Left ventricle myocardium inferior (tissue), 1 donor: ENCODE measurements around the gene TREML4. TPM values are rescaled to one million over a fixed set of nuclear protein-coding genes. Genes with fewer than 3 reads are reported as not detected.

Experiments
- DNase-seq: peaks from one replicate; pipeline ENCODE4 v3.0.0-alpha.2; 2020
- H3K27ac ChIP-seq: fragments of 200-600 bp; replicated peaks from 2 replicates; pipeline ENCODE4 v1.8.0; 2021
- H3K27me3 ChIP-seq: fragments of 200-600 bp; 2 replicates; pipeline ENCODE4 v1.8.0; 2021; ENCODE audit warnings: low read depth
- H3K36me3 ChIP-seq: fragments of 200-600 bp; 2 replicates; pipeline ENCODE4 v1.8.0; 2021
- H3K4me1 ChIP-seq: fragments of 200-600 bp; 2 replicates; pipeline ENCODE4 v1.8.0; 2021
- H3K4me3 ChIP-seq: fragments of 200-600 bp; 2 replicates; pipeline ENCODE4 v1.8.0; 2021; ENCODE audit warnings: mild to moderate bottlenecking, moderate library complexity
- H3K9me3 ChIP-seq: fragments of 200-600 bp; replicated peaks from 2 replicates; pipeline ENCODE4 v1.8.0; 2021
- intact Hi-C: fragments of 100-400 bp; cut with micrococcal nuclease; formaldehyde crosslinking; loops from one replicate; pipeline ENCODE4 v1.11.0; 2022
- total RNA-seq: library from RNA; stranded (reverse); fragmentation: NEBNext Ultra II Directional; extraction: Animal tissue kit (Norgen Biotek cat#: 25700); gene quantifications from one replicate; pipeline ENCODE4 v1.2.1, GENCODE V29; 2021
- TF ChIP-seq, protein P1 (sequence below): fragments of 200-600 bp; IDR thresholded peaks from 2 replicates; pipeline ENCODE4 v1.8.0; 2021; ENCODE audit warnings: antibody characterized with exemption, mild to moderate bottlenecking, borderline replicate concordance
- donor health status: DM: no; HTN: yes; CAD: no; lungs with severe emphysema.

TREML4 gene
- total RNA-seq, 1 donor from 2014 or later = not detected

DNA sequence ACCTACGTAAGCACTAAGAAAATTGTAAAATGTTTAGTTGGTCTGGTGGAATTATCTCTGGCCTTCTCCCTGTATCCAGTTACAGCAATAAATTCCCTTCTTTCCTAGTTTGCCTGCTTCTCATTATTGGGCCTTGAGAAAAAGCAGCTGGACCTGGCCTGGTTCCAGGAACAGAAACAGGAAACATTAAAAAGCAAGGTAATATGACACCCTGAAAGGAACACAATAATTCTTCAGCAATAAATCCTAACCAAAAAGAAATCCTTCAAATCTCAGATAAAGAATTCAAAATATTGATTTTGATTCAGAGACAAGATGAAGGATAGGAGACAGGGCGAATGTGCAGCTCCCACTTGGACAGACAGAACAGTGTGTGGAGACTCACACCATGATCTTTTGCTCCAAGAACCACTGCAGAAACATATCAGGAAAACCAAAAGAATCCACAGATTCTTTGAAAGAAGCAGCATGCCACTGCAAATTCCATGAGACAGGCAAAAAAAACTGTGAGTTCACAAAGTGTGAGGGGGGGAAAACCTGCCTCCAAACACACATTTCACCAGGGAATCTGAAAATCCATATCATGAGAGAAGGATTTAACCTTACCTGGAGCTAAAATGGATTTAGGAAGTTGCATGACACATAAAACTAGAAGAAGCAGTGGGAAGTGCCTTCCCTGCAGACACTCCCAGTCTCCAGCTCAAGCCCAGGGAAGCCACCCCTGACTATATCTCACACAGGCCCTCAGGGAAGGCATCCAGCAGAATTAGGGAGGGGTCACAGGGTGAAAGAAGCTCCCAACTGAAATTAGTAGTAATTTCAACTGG, 29.4 kb downstream of the TREML4 start:
- intact Hi-C loops = no loop called here
- H3K27ac ChIP-seq = no peak overlapping the region
- DNase-seq = no peak

DNA sequence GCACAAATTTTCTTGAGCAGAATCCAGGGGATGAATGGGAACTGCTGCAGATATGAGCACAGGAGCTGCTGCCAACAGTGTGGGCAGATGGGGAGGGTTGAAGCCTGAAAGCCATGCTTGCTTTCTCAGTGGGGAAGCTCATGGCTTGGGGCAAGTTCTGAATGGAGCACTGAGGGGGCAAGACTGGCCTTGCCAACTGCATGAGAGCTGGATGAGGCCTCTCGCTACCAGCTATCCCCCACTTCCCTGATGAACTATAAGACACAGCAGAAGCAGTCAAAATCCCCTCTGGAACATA, 30.0 kb downstream of the TREML4 start:
- intact Hi-C loops = no loop called here
- DNase-seq = no peak
- Histone ChIP-seq H3K36me3 (no peaks in the 10 kb centered on the region), H3K27ac (no peak overlapping the region), H3K4me3 (no peak overlapping the region), H3K27me3 (no peaks in the 10 kb centered on the region), H3K4me1 (peaks cover 4% of the 10 kb centered on the region), H3K9me3 (peaks cover 43% of the 10 kb centered on the region)
- TF ChIP-seq, protein P1, sequence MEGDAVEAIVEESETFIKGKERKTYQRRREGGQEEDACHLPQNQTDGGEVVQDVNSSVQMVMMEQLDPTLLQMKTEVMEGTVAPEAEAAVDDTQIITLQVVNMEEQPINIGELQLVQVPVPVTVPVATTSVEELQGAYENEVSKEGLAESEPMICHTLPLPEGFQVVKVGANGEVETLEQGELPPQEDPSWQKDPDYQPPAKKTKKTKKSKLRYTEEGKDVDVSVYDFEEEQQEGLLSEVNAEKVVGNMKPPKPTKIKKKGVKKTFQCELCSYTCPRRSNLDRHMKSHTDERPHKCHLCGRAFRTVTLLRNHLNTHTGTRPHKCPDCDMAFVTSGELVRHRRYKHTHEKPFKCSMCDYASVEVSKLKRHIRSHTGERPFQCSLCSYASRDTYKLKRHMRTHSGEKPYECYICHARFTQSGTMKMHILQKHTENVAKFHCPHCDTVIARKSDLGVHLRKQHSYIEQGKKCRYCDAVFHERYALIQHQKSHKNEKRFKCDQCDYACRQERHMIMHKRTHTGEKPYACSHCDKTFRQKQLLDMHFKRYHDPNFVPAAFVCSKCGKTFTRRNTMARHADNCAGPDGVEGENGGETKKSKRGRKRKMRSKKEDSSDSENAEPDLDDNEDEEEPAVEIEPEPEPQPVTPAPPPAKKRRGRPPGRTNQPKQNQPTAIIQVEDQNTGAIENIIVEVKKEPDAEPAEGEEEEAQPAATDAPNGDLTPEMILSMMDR = no peak

More for the DNA sequence above, 29.4 kb downstream of the TREML4 start:
- Histone ChIP-seq H3K4me3 (no peak overlapping the region), H3K4me1 (peaks cover 4% of the 10 kb centered on the region), H3K9me3 (peaks cover 37% of the 10 kb centered on the region), H3K36me3 (no peaks in the 10 kb centered on the region), H3K27me3 (peaks cover 5% of the 10 kb centered on the region)
- TF ChIP-seq, protein P1 = no peak

DNA sequence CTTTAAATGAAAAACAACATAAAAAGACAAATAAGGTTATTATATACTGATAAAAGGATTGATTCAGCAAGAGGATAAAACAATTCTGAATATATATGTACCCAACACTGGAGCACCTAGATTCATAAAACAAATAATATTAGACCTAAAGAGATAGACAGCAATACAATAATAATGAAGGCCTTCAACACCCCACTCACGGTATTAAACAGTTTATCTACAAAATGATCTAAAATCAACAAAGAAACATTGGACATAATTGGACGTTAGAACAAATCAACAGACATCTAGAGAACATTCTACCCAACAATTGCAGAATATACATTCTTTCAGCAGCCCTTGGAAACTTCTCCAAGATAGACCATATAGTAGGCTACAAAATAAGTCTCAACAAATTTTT, 34.3 kb downstream of the TREML4 start:
- TF ChIP-seq, protein P1 = no peak
- Histone ChIP-seq H3K9me3 (peaks cover 59% of the 10 kb centered on the region), H3K27ac (no peak overlapping the region), H3K36me3 (no peaks in the 10 kb centered on the region), H3K4me1 (no peaks in the 10 kb centered on the region), H3K4me3 (no peak overlapping the region), H3K27me3 (no peaks in the 10 kb centered on the region)
- no peak for DNase-seq
- intact Hi-C loops = no loop called here

DNA sequence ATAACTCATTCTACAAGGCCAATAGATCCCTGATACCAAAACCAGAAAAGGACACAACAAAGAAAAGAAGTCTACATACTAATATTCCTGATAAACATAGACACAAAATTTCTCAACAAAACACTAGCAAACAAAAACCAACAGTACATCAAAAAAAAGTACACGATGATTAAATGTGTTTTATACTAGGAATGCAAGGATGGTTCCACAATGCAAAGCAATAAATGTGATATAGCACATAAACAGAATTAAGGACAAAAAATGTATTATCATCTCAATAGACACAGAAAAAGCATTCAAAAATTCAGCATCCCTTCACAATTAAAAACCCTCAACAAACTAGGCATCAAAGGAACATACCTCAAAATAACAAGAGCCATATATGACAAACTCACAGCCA, 35.1 kb downstream of the TREML4 start:
- TF ChIP-seq, protein P1 = no peak
- Histone ChIP-seq H3K27ac (no peak overlapping the region), H3K4me1 (no peaks in the 10 kb centered on the region), H3K36me3 (no peaks in the 10 kb centered on the region), H3K4me3 (no peak overlapping the region), H3K9me3 (peaks cover 51% of the 10 kb centered on the region), H3K27me3 (no peaks in the 10 kb centered on the region)
- intact Hi-C loops = no loop called here
- no peak for DNase-seq

DNA sequence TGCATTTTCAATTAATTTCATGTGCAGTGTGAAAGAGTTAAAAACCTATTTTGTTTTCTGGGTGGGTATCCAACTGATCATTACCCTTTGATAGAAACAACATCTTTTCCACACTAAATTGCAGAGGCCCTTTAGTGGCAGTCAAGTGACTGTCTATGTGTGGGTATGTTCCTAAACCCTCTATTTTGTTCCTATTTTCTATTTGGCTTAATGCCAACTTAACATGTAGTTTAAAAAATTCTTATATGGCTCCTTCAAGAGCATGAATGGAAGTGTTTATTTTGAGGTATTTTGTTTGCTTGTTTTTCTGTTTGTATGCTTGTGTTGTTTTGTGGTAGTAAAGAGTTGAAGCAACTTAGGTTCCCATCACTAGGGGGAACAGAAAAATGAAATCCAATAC, 38.4 kb downstream of the TREML4 start:
- no peak for DNase-seq
- intact Hi-C loops = no loop called here
- Histone ChIP-seq H3K4me1 (no peaks in the 10 kb centered on the region), H3K27ac (no peak overlapping the region), H3K36me3 (no peaks in the 10 kb centered on the region), H3K9me3 (peaks cover 32% of the 10 kb centered on the region), H3K4me3 (no peak overlapping the region), H3K27me3 (no peaks in the 10 kb centered on the region)
- TF ChIP-seq, protein P1 = no peak
